Inflammatory macrophage treated with lipopolysaccharide for 4 hours (primary cell): ENCODE data around the gene HOXC4.
"Not testable (repeated sequence)": the region's sequence is repeated elsewhere in the genome, so short reads cannot be mapped to it uniquely, and the experiment has no call there.

Experiments
- DNase-seq: peaks from one replicate; pipeline ENCODE4 v3.0.0-alpha.2; 2020

Gene HOXC4

GRCh38 chr12:54041097-54041690 is 12.4 kb upstream of the HOXC4 start:
- no peak for DNase-seq

- not testable (repeated sequence) for DNase-seq
Observed at GRCh38 chr12:54042033-54042432, 11.6 kb upstream of the HOXC4 start.

- no peak for DNase-seq
Observed at GRCh38 chr12:54042970-54043853, 10.4 kb upstream of the HOXC4 start.

- no peak for DNase-seq
Observed at GRCh38 chr12:54044425-54045103, 9.1 kb upstream of the HOXC4 start.

GRCh38 chr12:54045401-54045800 is 8.2 kb upstream of the HOXC4 start:
- no peak for DNase-seq

- no peak for DNase-seq
Observed at GRCh38 chr12:54045868-54046521, 7.6 kb upstream of the HOXC4 start.

GRCh38 chr12:54046809-54047159 is 6.9 kb upstream of the HOXC4 start:
- DNase-seq: no peak

- DNase-seq: no peak
Observed at GRCh38 chr12:54047160-54047963, 6.3 kb upstream of the HOXC4 start.

GRCh38 chr12:54047964-54048303 is 5.7 kb upstream of the HOXC4 start:
- DNase-seq: no peak

- DNase-seq: no peak
Observed at GRCh38 chr12:54048406-54049093, 5.1 kb upstream of the HOXC4 start.

- DNase-seq: no peak
Observed at GRCh38 chr12:54049108-54049507, 4.5 kb upstream of the HOXC4 start.

- DNase-seq: no peak
Observed at GRCh38 chr12:54050482-54050810, 3.2 kb upstream of the HOXC4 start.

GRCh38 chr12:54051026-54051842 is 2.4 kb upstream of the HOXC4 start:
- DNase-seq: peak; percentile 13

- DNase-seq: no peak
Observed at GRCh38 chr12:54051874-54052437, 1.7 kb upstream of the HOXC4 start.

- no peak for DNase-seq
Observed at GRCh38 chr12:54052438-54053002, 1.1 kb upstream of the HOXC4 start.

GRCh38 chr12:54053003-54053750 is 458 bp upstream of the HOXC4 start:
- DNase-seq: no peak

GRCh38 chr12:54054742-54055194 is 1.1 kb downstream of the HOXC4 start:
- no peak for DNase-seq

- DNase-seq: no peak
Observed at GRCh38 chr12:54055552-54055951, 1.9 kb downstream of the HOXC4 start.

- DNase-seq: no peak
Observed at GRCh38 chr12:54056110-54056509, 2.5 kb downstream of the HOXC4 start.
